Cardiac muscle cell (in vitro differentiated cells and primary cell): ENCODE measurements around the gene PITPNC1. TPM values are rescaled to one million over a fixed set of nuclear protein-coding genes. Genes with fewer than 3 reads are reported as not detected.

Experiments
- DNase-seq, 2 donors: peaks; one replicate each; pipeline versions ENCODE4 v3.0.0 to v3.0.0-alpha.2; 2010 to 2017; ENCODE audit warnings: low read depth in 1 of 2, low spot score in 1 of 2
- H3K27ac ChIP-seq: fragments of 200-600 bp; sonication (generic); 2 replicates; pipeline ENCODE4 v1.5.1; 2016
- H3K27me3 ChIP-seq: fragments of 200-600 bp; sonication (generic); 2 replicates; pipeline ENCODE4 v1.6.0; 2016; ENCODE audit warnings: control low read depth
- H3K36me3 ChIP-seq: fragments of 200-600 bp; sonication (generic); 2 replicates; pipeline ENCODE4 v1.5.1; 2016; ENCODE audit warnings: control low read depth
- H3K4me1 ChIP-seq: fragments of 200-600 bp; sonication (generic); 2 replicates; pipeline ENCODE4 v1.8.1; 2017; ENCODE audit warnings: low read depth, mild to moderate bottlenecking, mixed run types
- H3K4me3 ChIP-seq: fragments of 200-600 bp; sonication (generic); 2 replicates; pipeline ENCODE4 v1.5.1; 2016; ENCODE audit warnings: mild to moderate bottlenecking
- H3K9me3 ChIP-seq: fragments of 200-600 bp; sonication (generic); 2 replicates; pipeline ENCODE4 v1.5.1; 2017; ENCODE audit warnings: low read depth, mild to moderate bottlenecking, control low read depth
- polyA plus RNA-seq: library from polyadenylated mRNA; unstranded; fragments of >200 nt; fragmentation: Nextera tagmentation; extraction: Ambion mirVana; gene quantifications from 2 replicates; pipeline ENCODE4 v1.2.1, GENCODE V29; 2016
- total RNA-seq: library from RNA; depleted of rRNA; stranded (reverse); fragments of >200 nt; gene quantifications from 2 replicates; pipeline ENCODE4 v1.2.3, GENCODE V29; 2016
- TF ChIP-seq, protein P1 (sequence below): IDR thresholded peaks from 2 replicates; pipeline ENCODE4 v1.5.1; 2012; ENCODE audit warnings: low read depth, mild to moderate bottlenecking, low read length

PITPNC1 gene
- total and polyA plus RNA-seq, 2 experiments from 2014 or later = 4.8 to 5.7 TPM

DNA sequence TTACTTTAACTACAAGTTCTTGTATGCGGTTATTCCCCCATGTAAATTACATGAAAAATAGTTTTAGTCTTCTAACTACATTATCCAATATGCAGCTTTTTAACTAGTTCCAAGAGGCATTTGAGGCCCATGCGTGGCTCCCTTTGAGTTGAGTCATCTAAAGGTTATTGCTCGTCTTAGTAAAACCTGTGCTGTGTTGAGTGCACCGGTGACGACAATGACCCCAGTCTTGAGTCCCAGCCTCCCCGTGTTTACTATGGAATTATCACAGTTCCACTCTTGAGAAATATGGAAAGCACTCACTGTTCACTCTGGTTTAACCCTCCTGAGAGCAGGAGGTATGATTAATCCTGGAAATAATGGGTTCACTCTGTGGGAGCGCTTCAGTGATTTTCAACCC, 119.2 kb downstream of the PITPNC1 start:
- TF ChIP-seq, protein P1, sequence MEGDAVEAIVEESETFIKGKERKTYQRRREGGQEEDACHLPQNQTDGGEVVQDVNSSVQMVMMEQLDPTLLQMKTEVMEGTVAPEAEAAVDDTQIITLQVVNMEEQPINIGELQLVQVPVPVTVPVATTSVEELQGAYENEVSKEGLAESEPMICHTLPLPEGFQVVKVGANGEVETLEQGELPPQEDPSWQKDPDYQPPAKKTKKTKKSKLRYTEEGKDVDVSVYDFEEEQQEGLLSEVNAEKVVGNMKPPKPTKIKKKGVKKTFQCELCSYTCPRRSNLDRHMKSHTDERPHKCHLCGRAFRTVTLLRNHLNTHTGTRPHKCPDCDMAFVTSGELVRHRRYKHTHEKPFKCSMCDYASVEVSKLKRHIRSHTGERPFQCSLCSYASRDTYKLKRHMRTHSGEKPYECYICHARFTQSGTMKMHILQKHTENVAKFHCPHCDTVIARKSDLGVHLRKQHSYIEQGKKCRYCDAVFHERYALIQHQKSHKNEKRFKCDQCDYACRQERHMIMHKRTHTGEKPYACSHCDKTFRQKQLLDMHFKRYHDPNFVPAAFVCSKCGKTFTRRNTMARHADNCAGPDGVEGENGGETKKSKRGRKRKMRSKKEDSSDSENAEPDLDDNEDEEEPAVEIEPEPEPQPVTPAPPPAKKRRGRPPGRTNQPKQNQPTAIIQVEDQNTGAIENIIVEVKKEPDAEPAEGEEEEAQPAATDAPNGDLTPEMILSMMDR = no peak
- no peak for DNase-seq
- Histone ChIP-seq H3K9me3 (no peaks in the 10 kb centered on the region), H3K4me3 (no peak overlapping the region), H3K4me1 (no peaks in the 10 kb centered on the region), H3K27me3 (no peaks in the 10 kb centered on the region), H3K36me3 (no peaks in the 10 kb centered on the region), H3K27ac (no peak overlapping the region)

DNA sequence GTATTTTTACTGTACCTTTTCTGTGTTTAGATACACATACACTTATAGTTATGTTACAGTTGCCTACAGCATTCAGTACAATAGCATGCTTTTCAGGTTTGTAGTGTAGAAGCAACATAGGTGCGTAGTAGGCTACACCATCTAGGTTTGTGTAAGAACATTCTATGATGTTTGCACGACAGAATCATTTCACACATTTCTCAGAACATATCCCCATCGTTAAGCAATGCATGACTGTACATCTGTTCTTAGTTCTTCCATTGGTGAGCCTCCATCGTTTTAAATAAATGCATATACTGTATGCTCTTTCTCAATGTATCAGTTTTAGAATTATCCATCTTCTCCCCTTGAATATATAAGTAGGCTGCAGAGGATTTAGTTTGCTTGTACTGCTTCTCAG, 122.6 kb downstream of the PITPNC1 start:
- DNase-seq = no peak
- Histone ChIP-seq H3K4me3 (no peak overlapping the region), H3K9me3 (no peaks in the 10 kb centered on the region), H3K4me1 (no peaks in the 10 kb centered on the region), H3K27me3 (no peaks in the 10 kb centered on the region), H3K27ac (no peak overlapping the region), H3K36me3 (no peaks in the 10 kb centered on the region)
- TF ChIP-seq, protein P1 = no peak

DNA sequence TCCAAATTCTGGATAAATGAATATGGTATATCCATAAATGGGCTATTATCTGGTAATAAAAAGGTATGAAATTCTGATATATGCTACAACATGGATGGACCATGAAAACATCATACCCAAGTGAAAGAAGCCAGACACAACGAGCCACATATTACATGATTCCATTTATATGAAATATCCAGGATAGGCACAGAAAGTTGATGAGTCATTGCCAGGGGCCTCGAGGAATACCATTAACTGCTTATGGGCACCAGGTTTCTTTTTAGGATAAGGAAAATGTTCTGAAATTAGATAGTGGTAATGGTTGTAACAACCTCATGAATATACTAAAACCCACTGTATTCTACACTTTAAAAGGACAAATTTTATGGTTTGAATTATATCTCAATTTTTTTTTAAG, 123.2 kb downstream of the PITPNC1 start:
- Histone ChIP-seq H3K9me3 (no peaks in the 10 kb centered on the region), H3K4me1 (no peaks in the 10 kb centered on the region), H3K27ac (no peak overlapping the region), H3K36me3 (no peaks in the 10 kb centered on the region), H3K4me3 (no peak overlapping the region), H3K27me3 (no peaks in the 10 kb centered on the region)
- no peak for DNase-seq
- TF ChIP-seq, protein P1 = no peak

DNA sequence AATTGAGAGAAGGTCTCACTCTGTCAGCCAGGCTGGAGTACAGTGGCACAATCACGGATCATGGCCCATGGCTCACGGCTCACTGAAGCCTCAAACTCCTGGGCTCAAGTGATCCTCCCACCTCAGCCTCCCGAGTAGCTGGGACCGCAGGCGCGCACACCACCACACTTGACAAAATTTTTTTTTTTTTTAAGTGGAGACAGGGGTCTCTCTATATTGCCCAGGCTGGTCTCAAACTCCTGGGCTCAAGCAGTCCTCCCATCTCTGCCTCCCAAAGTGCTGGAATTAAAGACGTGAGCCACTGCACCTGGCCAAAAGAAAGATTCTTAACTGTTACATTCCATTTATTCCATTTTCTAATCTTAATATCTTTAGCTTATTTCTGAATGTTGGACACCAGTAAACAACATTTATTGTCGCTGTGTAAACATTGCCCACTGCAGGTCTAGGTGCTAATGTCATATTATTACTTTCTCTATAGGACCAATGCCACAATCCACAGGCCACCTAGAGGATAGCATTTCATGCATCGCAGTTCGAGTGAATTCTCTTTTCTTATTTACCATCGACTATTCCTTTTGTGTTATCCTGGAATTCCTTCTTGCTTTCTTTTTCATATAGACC, 123.7 kb downstream of the PITPNC1 start:
- no peaks in the 10 kb centered on the region for H3K36me3 ChIP-seq
- H3K9me3 ChIP-seq = no peaks in the 10 kb centered on the region
- H3K4me1 ChIP-seq = no peaks in the 10 kb centered on the region
- no peak overlapping the region for H3K4me3 ChIP-seq
- no peak for DNase-seq
- no peak overlapping the region for H3K27ac ChIP-seq
- no peaks in the 10 kb centered on the region for H3K27me3 ChIP-seq
- TF ChIP-seq, protein P1 = no peak

DNA sequence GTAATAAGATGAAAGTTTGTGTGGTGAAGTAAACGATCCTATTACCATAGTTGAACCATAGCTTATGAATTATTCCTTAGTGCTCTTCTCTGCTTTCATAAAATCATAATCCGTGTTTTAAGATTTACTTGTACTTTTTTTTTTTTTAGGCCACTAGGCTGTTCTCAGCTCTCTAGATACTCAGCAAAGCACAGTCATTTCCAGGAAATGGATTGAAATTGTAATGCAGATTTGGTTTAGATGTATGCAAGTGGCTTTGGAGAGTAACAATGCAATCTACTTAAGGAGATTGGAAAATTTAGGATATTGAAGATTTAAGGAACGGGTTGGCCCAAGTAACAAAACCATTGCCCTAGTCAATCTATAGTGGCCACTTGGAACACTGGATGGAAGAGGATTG, 125.1 kb downstream of the PITPNC1 start:
- Histone ChIP-seq H3K4me1 (no peaks in the 10 kb centered on the region), H3K27me3 (no peaks in the 10 kb centered on the region), H3K36me3 (no peaks in the 10 kb centered on the region), H3K27ac (no peak overlapping the region), H3K9me3 (no peaks in the 10 kb centered on the region), H3K4me3 (no peak overlapping the region)
- DNase-seq = no peak
- TF ChIP-seq, protein P1 = no peak
